Lung (tissue), 12 donors: Measurements from ENCODE around the gene CENPU. TPM values are rescaled to one million over a fixed set of nuclear protein-coding genes. Genes with fewer than 3 reads are reported as not detected.

Experiments
- ATAC-seq: fragments of 200-7000 bp; cut with Tn5 transposase; one replicate; pipeline ENCODE4 v1.9.1; 2020; ENCODE audit warnings: moderate number of reproducible peaks; ENCODE audit not compliant: insufficient read depth, low FRiP score
- DNase-seq, 3 donors: peaks; one replicate each; pipeline ENCODE4 v3.0.0-alpha.2; 2013 to 2017
- H3K27ac ChIP-seq, 2 donors: one replicate each; pipeline ENCODE4 v1.5.1; 2013; ENCODE audit warnings: mild to moderate bottlenecking in 2 of 2, moderate library complexity in 2 of 2, control low read depth in 1 of 2, inconsistent platforms in 1 of 2, low read depth in 1 of 2, low read length in 1 of 2
- H3K27me3 ChIP-seq, 3 donors: one replicate each; pipeline ENCODE4 v1.5.1; 2013; ENCODE audit warnings: low read length in 2 of 3; ENCODE audit not compliant: control insufficient read depth in 3 of 3, insufficient read depth in 3 of 3
- H3K36me3 ChIP-seq, 4 donors: one replicate each; pipeline ENCODE4 v1.5.1; 2013; ENCODE audit warnings: low read length in 4 of 4, mild to moderate bottlenecking in 1 of 4, moderate library complexity in 1 of 4; ENCODE audit not compliant: control insufficient read depth in 4 of 4, insufficient read depth in 4 of 4
- H3K4me1 ChIP-seq, 5 donors: one replicate each; pipeline ENCODE4 v1.5.1; 2013; ENCODE audit warnings: low read length in 5 of 5, mild to moderate bottlenecking in 2 of 5, moderate library complexity in 1 of 5; ENCODE audit not compliant: control insufficient read depth in 5 of 5, insufficient read depth in 5 of 5
- H3K4me3 ChIP-seq: one replicate; pipeline ENCODE4 v1.5.1; 2013; ENCODE audit warnings: mild to moderate bottlenecking, control low read depth, moderate library complexity
- H3K9ac ChIP-seq, 2 donors: one replicate each; pipeline ENCODE4 v1.5.1; 2013; ENCODE audit warnings: low read length in 2 of 2, control low read depth in 1 of 2; ENCODE audit not compliant: insufficient read depth in 1 of 2
- H3K9me3 ChIP-seq, 4 donors: one replicate each; pipeline ENCODE4 v1.5.1; 2013; ENCODE audit warnings: low read length in 3 of 4, mild to moderate bottlenecking in 1 of 4, moderate library complexity in 1 of 4; ENCODE audit not compliant: control insufficient read depth in 4 of 4, insufficient read depth in 3 of 4
- WGBS, 2 donors: extraction: QIAGEN DNeasy Blood & Tissue Kit; methylation state at CpG; one replicate each; pipeline ENCODE4 v1.1.7; 2013; 5-methylcytosine and 5-hydroxymethylcytosine counted together
- polyA plus RNA-seq, 2 donors: library from polyadenylated mRNA; stranded (reverse); fragments of 200-250 nt; gene quantifications; one replicate each; pipeline ENCODE4 v1.2.1, GENCODE V29; 2013
- total RNA-seq, 2 donors: library from RNA; depleted of rRNA in 1 of 2; stranded (reverse); fragments of >200 nt in 1 of 2; gene quantifications; one replicate each; pipeline ENCODE4 v1.2.1, GENCODE V29; 2014 to 2021
- TF ChIP-seq, protein P1 (sequence below): IDR thresholded peaks from 2 replicates; pipeline ENCODE4 v1.5.1; 2012; ENCODE audit warnings: mild to moderate bottlenecking; ENCODE audit errors: control extremely low read depth, extremely low read depth
- donor health status: control.
- donor health status: control.
- donor health status: Bipolar disorder and iron deficiency.
- donor health status: healthy.
- donor health status: DM: yes; HTN: yes; CAD: no.

CENPU gene
- total and polyA plus RNA-seq, 4 donors: 2.1 to 11.7 (median 6.1) TPM

DNA sequence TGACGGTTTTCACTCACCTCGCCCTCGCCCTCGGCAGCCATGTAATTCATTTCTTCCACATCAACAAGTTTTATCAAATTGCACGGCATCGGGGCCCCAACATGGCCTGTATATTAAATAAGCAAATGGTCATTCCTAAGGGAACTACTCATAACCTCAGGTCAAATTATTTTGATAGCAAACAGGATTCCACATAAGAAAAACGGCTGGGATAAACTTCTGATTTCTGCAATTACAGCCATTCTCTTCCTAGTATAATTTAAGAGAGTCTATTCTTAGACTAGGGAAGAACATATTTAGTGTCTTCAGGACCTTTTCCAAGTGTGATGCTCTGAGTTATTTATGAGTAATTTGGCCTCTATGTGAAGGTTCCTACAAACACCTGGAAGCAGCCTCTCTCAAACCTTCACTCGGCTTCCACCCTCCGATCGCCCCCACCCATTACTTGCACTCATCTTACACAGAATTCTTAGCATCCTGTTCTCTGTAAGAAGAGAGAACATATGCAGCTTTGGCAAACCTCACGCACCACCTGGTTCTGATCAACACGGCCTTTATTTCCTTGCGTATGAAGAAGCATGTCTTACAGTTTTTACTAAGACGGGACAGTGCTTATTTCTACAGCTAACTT is 29.4 kb upstream of the CENPU start:
- Histone ChIP-seq H3K9me3 (no peaks in the 10 kb centered on the region), H3K4me3 (no peak overlapping the region), H3K27me3 (no peaks in the 10 kb centered on the region), H3K36me3 (peaks cover 7 to 55% (median 30%) of the 10 kb centered on the region in 4 donors), H3K4me1 (no peaks in the 10 kb centered on the region), H3K9ac (no peak overlapping the region), H3K27ac (peak overlapping the region in 1 of 2 donors; percentile 46)
- TF ChIP-seq, protein P1, sequence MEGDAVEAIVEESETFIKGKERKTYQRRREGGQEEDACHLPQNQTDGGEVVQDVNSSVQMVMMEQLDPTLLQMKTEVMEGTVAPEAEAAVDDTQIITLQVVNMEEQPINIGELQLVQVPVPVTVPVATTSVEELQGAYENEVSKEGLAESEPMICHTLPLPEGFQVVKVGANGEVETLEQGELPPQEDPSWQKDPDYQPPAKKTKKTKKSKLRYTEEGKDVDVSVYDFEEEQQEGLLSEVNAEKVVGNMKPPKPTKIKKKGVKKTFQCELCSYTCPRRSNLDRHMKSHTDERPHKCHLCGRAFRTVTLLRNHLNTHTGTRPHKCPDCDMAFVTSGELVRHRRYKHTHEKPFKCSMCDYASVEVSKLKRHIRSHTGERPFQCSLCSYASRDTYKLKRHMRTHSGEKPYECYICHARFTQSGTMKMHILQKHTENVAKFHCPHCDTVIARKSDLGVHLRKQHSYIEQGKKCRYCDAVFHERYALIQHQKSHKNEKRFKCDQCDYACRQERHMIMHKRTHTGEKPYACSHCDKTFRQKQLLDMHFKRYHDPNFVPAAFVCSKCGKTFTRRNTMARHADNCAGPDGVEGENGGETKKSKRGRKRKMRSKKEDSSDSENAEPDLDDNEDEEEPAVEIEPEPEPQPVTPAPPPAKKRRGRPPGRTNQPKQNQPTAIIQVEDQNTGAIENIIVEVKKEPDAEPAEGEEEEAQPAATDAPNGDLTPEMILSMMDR: no peak
- 89 to 91% methylated on average over 14 of the region's 14 CpGs for WGBS, 2 donors
- DNase-seq (no peak), ATAC-seq (no peak)

DNA sequence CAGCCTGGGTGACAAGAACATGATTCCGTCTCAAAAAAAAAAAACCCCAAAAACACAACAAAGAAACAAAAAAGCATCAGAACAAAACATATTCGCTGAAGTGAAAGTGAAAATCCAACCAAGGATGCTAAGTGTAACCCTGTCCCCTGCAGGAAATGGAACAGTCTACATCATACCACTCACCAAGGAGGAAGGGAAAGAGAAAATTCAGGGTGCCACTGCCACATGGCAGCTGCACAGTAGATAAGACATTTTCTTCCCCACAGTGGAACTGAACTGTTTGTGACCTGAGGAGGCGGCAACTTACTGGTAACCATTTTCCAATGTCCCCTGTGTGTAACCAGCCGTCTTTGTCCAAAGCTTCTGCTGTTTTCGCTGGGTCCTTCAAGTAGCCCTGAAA is 28.2 kb upstream of the CENPU start:
- Histone ChIP-seq H3K27ac (no peak overlapping the region), H3K9ac (no peak overlapping the region), H3K4me1 (peaks cover 0 to 1% (median 0%) of the 10 kb centered on the region in 5 donors), H3K4me3 (no peak overlapping the region), H3K27me3 (no peaks in the 10 kb centered on the region), H3K9me3 (no peaks in the 10 kb centered on the region), H3K36me3 (peaks cover 7 to 50% (median 28%) of the 10 kb centered on the region in 4 donors)
- ATAC-seq (no peak), DNase-seq (no peak)
- 80% methylated on average over 5 of the region's 5 CpGs for WGBS, 2 donors
- TF ChIP-seq, protein P1: peak; percentile 41

DNA sequence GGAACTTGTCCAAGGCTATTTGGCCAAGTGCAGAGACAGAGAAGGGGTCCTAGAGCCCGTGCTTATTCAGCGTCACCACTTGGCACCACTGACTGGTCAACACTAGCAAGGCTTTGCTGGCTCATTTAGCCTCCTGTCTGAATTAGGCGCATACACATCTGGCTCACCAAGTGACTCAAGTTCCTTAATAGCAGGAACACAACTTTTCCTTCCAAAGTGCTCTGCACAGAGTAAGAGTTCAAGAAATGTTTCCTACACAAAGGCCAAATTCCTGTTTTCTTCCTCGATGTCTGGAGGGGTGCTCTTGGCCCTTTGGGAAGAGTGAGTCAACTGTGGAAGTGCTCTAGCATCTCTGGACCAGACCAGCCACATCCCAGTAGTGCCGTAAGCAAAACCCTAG is 26.8 kb upstream of the CENPU start:
- Histone ChIP-seq H3K36me3 (peaks cover 3 to 47% (median 22%) of the 10 kb centered on the region in 4 donors), H3K27ac (no peak overlapping the region)
- no peak for DNase-seq

More for the DNA sequence above, 26.8 kb upstream of the CENPU start:
- Histone ChIP-seq H3K9ac (no peak overlapping the region), H3K4me3 (no peak overlapping the region), H3K9me3 (no peaks in the 10 kb centered on the region), H3K4me1 (peaks cover 0 to 7% (median 0%) of the 10 kb centered on the region in 5 donors), H3K27me3 (no peaks in the 10 kb centered on the region)
- WGBS, 2 donors: 90 to 94% methylated on average over 5 of the region's 5 CpGs
- no peak for ATAC-seq
- TF ChIP-seq, protein P1: no peak
